Testis (tissue), 5 donors: ENCODE results near the gene ARPC1A. TPM values are rescaled to one million over a fixed set of nuclear protein-coding genes. Genes with fewer than 3 reads are reported as not detected.
"Not testable (repeated sequence)": the region's sequence is repeated elsewhere in the genome, so short reads cannot be mapped to it uniquely, and the experiment has no call there.

Source experiments
- DNase-seq: peaks from one replicate; pipeline ENCODE4 v3.0.0-alpha.2; 2019
- H3K27ac ChIP-seq, 2 donors: fragments of 200-600 bp; sonication (generic); one replicate each; pipeline ENCODE4 v1.5.1; 2019
- H3K27me3 ChIP-seq: fragments of 200-600 bp; sonication (generic); one replicate; pipeline ENCODE4 v1.5.1; 2019
- H3K36me3 ChIP-seq: fragments of 200-600 bp; sonication (generic); one replicate; pipeline ENCODE4 v1.5.1; 2017; ENCODE audit warnings: low read depth; ENCODE audit errors: missing control alignments
- H3K4me1 ChIP-seq: fragments of 200-600 bp; sonication (generic); one replicate; pipeline ENCODE4 v1.5.1; 2019
- H3K4me3 ChIP-seq, 2 donors: fragments of 200-600 bp; sonication (generic); one replicate each; pipeline ENCODE4 v1.5.1; 2017 to 2019
- H3K9me3 ChIP-seq: fragments of 200-600 bp; sonication (generic); one replicate; pipeline ENCODE4 v1.5.1; 2017
- POLR2A ChIP-seq: fragments of 450-650 bp; IDR thresholded peaks from one replicate; pipeline ENCODE4 v1.6.1; 2017; ENCODE audit warnings: antibody characterized with exemption, mild to moderate bottlenecking, moderate library complexity
- WGBS, 2 donors: methylation state at CpG; one replicate each; pipeline ENCODE4 v1.1.5; 2018; 5-methylcytosine and 5-hydroxymethylcytosine counted together
- intact Hi-C: fragments of 100-400 bp; cut with DNase I; formaldehyde crosslinking; loops from one replicate; pipeline ENCODE4 v1.15.1; 2023; ENCODE audit warnings: low total_unique reads
- long read RNA-seq, 2 donors: transcript quantifications; one replicate each; lab custom pipeline, GENCODE V29; 2026
- polyA plus RNA-seq: library from polyadenylated mRNA; stranded (reverse); fragments of 350-450 nt; fragmentation: Illumina TruSeq; extraction: RNeasy Lipid Tissue Mini Kit (QIAGEN cat#74804); gene quantifications from one replicate; pipeline ENCODE4 v1.2.3, GENCODE V29; 2014; ENCODE audit warnings: low read depth, low replicate concordance; ENCODE audit not compliant: insufficient read depth
- total RNA-seq, 2 donors: library from RNA; depleted of rRNA; stranded (reverse); fragments of >200 nt; gene quantifications; one replicate each; pipeline ENCODE4 v1.2.3, GENCODE V29; 2016
- TF ChIP-seq, protein P1 (sequence below), 3 experiments: fragments of 450-650 bp in 2 of 3; fragments of 200-600 bp in 1 of 3; sonication (generic) in 1 of 3; IDR thresholded peaks; one replicate each; pipeline ENCODE4 v1.5.1; 2016 to 2019; ENCODE audit warnings: antibody characterized with exemption in 3 of 3, mild to moderate bottlenecking in 2 of 3, moderate library complexity in 1 of 3

Gene ARPC1A
- total RNA-seq (100 to 1,000 TPM in 1 of 2 donors, 10 to 100 TPM in 1; 91.8 to 120 TPM), polyA plus RNA-seq (117 TPM)
- long read RNA-seq, donor 1, transcript ARPC1A-201 (10 exons, 1,565 nt) = major isoform, 60 of 83 reads
- long read RNA-seq, donor 1, partial matches to known transcripts = 19 of 83 reads
- long read RNA-seq, donor 1, other reads (novel, unspliced or antisense) = 0 of 83 reads
- long read RNA-seq, donor 2, transcript ARPC1A-201 (10 exons, 1,565 nt) = major isoform, 44 of 61 reads
- long read RNA-seq, donor 2, partial matches to known transcripts = 16 of 61 reads
- long read RNA-seq, donor 2, other reads (novel, unspliced or antisense) = 0 of 61 reads

DNA sequence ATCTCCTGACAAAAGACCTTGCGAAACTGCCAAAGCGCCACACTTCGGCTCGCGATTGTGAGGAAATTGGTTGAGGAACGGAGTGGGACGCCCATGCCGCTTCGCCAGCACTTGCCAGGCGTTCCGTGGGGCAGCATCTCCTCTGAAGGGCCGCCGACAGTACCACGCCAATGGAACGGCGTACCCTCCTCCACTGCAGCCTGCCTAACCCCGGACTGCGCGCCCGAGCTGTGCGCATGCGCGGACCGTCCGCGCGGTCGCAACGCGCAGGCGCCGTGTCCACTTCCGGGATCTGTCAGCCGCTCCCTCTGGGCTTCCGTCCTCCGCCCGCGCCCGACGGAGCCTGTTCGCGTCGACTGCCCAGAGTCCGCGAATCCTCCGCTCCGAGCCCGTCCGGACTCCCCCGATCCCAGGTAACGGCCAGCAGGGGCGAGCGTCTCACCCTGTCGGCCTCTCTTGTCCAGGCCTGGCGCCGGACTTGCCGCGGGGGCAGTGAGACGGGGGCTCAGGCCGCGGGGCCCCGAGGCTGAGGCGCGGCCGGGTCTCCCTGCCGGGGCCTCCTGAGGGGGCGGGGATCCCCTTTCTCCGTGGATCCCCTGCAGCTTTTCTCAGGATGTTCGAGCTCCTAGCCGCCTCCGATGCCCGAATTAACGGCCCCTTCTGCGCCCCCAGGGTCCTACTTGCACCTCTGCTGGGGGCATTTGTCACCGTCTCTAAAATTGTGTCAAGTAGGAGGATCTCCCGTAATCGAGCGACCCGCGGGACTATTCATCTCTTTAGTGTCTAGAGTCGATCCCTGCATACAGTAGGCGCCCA lies at the start of gene ARPC1A:
Gene ARPC1A (plus strand): TSS at position 307 of the 816 bp plus-strand sequence. CDS start 7,456 bp downstream, outside the sequence.
- intact Hi-C loops = no loop called here
- Histone ChIP-seq H3K36me3 (no peaks in the 10 kb centered on the region), H3K27me3 (no peaks in the 10 kb centered on the region), H3K4me3 (peak within 1 kb of the TSS; percentile 80 to 95), H3K27ac (peak within 1 kb of the TSS; percentile 82), H3K9me3 (no peaks in the 10 kb centered on the region), H3K4me1 (peaks cover 31% of the 10 kb centered on the region)
- peak; percentile 89 for DNase-seq
- TF ChIP-seq POLR2A = no peak
- TF ChIP-seq, protein P1, sequence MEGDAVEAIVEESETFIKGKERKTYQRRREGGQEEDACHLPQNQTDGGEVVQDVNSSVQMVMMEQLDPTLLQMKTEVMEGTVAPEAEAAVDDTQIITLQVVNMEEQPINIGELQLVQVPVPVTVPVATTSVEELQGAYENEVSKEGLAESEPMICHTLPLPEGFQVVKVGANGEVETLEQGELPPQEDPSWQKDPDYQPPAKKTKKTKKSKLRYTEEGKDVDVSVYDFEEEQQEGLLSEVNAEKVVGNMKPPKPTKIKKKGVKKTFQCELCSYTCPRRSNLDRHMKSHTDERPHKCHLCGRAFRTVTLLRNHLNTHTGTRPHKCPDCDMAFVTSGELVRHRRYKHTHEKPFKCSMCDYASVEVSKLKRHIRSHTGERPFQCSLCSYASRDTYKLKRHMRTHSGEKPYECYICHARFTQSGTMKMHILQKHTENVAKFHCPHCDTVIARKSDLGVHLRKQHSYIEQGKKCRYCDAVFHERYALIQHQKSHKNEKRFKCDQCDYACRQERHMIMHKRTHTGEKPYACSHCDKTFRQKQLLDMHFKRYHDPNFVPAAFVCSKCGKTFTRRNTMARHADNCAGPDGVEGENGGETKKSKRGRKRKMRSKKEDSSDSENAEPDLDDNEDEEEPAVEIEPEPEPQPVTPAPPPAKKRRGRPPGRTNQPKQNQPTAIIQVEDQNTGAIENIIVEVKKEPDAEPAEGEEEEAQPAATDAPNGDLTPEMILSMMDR (IDR thresholded peaks at IDR 0.05) = peak in 2 of 3 experiments; percentile 12 to 18
- WGBS, 2 donors = 0% methylated on average over 29 to 75 of the region's 82 CpGs

DNA sequence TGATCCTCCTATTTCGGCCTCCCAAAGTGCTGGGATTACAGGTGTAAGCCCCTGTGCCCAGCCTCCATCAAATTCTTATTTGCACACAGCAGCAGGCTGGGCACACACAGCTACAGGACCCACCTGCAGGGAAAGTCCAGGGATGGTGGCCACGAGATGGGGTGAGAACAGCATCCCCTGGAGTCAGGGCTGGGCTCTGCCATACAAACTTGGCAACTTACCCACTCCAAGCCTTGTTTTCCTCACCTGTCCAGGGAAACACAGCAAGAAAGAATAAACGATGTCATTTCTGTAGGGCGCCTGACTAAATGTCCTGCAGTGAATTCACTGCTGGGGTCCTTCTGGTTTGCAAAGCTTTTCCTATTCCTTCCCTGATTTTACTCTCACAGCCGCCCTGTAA lies 47.5 kb upstream of the ARPC1A start:
- Histone ChIP-seq H3K27me3 (no peaks in the 10 kb centered on the region), H3K36me3 (no peaks in the 10 kb centered on the region), H3K27ac (no peak overlapping the region), H3K4me3 (no peak overlapping the region), H3K9me3 (no peaks in the 10 kb centered on the region), H3K4me1 (no peaks in the 10 kb centered on the region)
- no peak for DNase-seq
- WGBS, 2 donors = 88 to 93% methylated on average over 5 of the region's 5 CpGs
- intact Hi-C loops = no loop called here
- TF ChIP-seq, protein P1 (IDR thresholded peaks at IDR 0.05) = no peak

DNA sequence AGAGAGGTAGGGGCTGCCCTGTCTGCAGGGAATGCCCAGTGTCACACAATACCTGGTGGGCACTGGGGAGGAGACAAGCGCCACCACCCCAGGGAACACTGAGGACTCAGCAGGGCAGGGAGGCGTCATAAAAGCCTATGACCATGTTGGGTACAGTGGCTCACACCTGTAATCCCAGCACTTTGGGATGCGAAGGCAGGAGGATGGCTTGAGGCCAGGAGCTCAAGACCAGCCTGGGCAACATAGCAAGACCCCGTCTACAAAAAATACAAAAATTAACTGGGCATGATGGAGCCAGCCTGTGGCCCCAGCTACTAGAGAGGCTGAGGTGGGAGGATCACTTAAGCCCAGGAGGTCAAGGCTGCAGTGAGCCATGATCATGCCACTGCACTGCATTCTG lies 41.5 kb upstream of the ARPC1A start:
- DNase-seq, intact Hi-C loops, H3K4me3 ChIP-seq, H3K27ac ChIP-seq, H3K27me3 ChIP-seq, H3K9me3 ChIP-seq, H3K36me3 ChIP-seq, H3K4me1 ChIP-seq: not testable (repeated sequence)
- 95 to 96% methylated on average over 4 of the region's 4 CpGs for WGBS, 2 donors

DNA sequence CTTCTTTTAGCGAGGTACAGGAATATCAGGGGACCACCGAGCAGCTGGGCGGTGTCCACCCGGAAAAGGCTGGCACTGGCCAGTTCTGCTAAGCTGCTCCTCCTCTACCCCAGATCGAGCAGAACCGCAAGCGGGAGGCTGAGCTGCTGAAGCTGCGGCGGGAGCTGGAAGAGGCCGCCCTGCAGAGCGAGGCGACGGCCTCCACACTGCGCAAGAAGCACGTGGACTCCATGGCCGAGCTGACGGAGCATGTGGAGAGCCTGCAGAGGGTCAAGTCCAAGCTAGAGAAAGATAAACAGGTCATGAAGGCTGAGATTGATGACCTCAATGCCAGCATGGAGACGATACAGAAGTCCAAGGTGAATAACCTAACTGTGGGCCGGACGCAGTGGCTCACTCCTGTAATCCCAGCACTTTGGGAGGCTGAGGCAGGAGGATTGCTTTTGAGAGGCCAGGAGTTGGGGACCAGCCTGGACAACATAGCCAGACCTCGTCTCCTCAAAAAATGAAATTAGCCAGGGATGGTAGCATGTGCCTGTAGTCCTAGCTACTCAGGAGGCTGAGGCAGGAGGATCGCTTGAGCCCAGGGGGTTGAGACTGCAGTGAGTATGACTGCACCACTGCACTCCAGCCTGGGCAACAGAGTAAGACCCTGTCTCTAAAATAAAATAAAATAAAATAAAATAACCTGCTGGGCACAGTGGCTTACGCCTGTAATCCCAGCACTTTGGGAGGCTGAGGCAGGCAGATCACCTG lies 37.7 kb upstream of the ARPC1A start:
- Histone ChIP-seq H3K9me3 (no peaks in the 10 kb centered on the region), H3K27ac (no peak overlapping the region), H3K36me3 (no peaks in the 10 kb centered on the region), H3K4me1 (no peaks in the 10 kb centered on the region), H3K27me3 (no peaks in the 10 kb centered on the region), H3K4me3 (no peak overlapping the region)
- 91 to 93% methylated on average over 9 to 23 of the region's 23 CpGs for WGBS, 2 donors
- TF ChIP-seq, protein P1 (IDR thresholded peaks at IDR 0.05) = no peak
- TF ChIP-seq POLR2A = no peak
- intact Hi-C loops = no loop called here
- DNase-seq = no peak

DNA sequence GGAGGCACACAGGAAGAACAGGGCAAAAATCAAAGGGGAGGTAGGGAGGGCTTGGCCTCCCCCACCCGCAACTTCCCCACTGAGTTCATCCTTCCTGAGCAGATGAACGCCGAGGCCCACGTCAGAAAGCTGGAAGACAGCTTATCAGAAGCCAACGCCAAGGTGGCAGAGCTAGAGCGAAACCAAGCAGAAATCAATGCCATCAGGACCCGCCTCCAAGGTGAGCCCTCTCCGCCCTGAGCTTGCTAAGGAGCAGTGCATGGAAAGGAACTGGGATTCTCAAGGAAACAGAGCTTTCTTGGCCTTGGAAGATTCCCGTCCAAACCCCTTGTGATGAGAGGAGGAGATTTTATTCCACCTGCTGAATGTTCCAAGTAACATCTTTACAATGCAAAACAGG lies 36.5 kb upstream of the ARPC1A start:
- Histone ChIP-seq H3K27ac (no peak overlapping the region), H3K9me3 (no peaks in the 10 kb centered on the region), H3K27me3 (no peaks in the 10 kb centered on the region), H3K4me3 (no peak overlapping the region), H3K36me3 (no peaks in the 10 kb centered on the region), H3K4me1 (no peaks in the 10 kb centered on the region)
- no peak for DNase-seq
- intact Hi-C loops = no loop called here
- TF ChIP-seq POLR2A = no peak
- TF ChIP-seq, protein P1 (IDR thresholded peaks at IDR 0.05) = no peak
- 68 to 79% methylated on average over 9 of the region's 9 CpGs for WGBS, 2 donors

DNA sequence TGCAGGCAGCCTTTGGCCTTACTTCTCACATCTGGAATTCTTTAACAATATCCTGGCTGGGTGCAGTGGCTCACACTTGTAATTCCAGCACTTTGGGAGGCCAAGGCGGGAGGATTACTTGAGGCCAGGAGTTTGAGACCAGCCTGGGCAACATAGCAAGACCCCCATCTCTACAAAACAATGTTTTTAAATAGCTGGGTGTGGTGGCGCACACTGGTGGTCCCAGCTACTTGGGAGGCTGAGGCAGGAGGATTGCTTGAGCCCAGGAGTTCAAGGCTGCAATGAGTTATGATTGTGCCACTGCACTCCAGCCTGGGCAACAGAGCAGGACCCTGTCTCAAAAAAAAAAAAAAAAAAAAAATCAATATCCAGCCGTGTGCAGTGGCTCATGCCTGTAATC lies 35.5 kb upstream of the ARPC1A start:
- H3K36me3 ChIP-seq, intact Hi-C loops, H3K9me3 ChIP-seq, DNase-seq, H3K4me3 ChIP-seq, H3K4me1 ChIP-seq, H3K27ac ChIP-seq, H3K27me3 ChIP-seq: not testable (repeated sequence)
- 97 to 100% methylated on average over 2 to 3 of the region's 3 CpGs for WGBS, 2 donors
